ENCODE measurements around the gene DMGDH. TPM values are rescaled to one million over a fixed set of nuclear protein-coding genes. Genes with fewer than 3 reads are reported as not detected.
A peak's percentile ranks its signal among the peaks of the same experiment; 100 is the strongest.

The DMGDH gene
- total RNA-seq, 1 donor from 2014 or later = 0.32 TPM

- Mint-ChIP-seq H3K27me3 (ENCODE audit: insufficient read depth, low read depth) (no peaks in the 10 kb centered on the region), H3K27ac (no peak overlapping the region), H3K9me3 (no peaks in the 10 kb centered on the region), H3K4me3 (no peak overlapping the region), H3K36me3 (peaks cover 3% of the 10 kb centered on the region), H3K4me1 (no peaks in the 10 kb centered on the region)
- Histone ChIP-seq H3K9me3 (ENCODE audit: low read depth) (no peaks in the 10 kb centered on the region), H3K79me2 (ENCODE audit: low read depth) (peaks cover 6% of the 10 kb centered on the region), H4K20me1 (ENCODE audit: low read depth) (no peaks in the 10 kb centered on the region), H3K4me3 (no peak overlapping the region), H3K27me3 (no peaks in the 10 kb centered on the region), H3K27ac (no peak overlapping the region), H3K4me1 (peaks cover 15% of the 10 kb centered on the region), H3K4me2 (peak overlapping the region; percentile 45), H3F3A (ENCODE audit: low read depth) (no peaks in the 10 kb centered on the region), H3K36me3 (no peaks in the 10 kb centered on the region), H2AFZ (replicated peaks) (no peak overlapping the region), H3K9ac (no peak overlapping the region)
- no peak for TF ChIP-seq EZH2 (IDR thresholded peaks at IDR 0.05)
- TF ChIP-seq EZH2phosphoT487 (IDR thresholded peaks at IDR 0.05) = no peak
- TF ChIP-seq, protein P1, sequence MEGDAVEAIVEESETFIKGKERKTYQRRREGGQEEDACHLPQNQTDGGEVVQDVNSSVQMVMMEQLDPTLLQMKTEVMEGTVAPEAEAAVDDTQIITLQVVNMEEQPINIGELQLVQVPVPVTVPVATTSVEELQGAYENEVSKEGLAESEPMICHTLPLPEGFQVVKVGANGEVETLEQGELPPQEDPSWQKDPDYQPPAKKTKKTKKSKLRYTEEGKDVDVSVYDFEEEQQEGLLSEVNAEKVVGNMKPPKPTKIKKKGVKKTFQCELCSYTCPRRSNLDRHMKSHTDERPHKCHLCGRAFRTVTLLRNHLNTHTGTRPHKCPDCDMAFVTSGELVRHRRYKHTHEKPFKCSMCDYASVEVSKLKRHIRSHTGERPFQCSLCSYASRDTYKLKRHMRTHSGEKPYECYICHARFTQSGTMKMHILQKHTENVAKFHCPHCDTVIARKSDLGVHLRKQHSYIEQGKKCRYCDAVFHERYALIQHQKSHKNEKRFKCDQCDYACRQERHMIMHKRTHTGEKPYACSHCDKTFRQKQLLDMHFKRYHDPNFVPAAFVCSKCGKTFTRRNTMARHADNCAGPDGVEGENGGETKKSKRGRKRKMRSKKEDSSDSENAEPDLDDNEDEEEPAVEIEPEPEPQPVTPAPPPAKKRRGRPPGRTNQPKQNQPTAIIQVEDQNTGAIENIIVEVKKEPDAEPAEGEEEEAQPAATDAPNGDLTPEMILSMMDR (IDR thresholded peaks at IDR 0.05) = no peak
- DNase-seq (ENCODE audit: low spot score) = no peak
These were observed 95.5 kb downstream of the DMGDH start for GRCh38 chr5:78974011-78974410.

DNA sequence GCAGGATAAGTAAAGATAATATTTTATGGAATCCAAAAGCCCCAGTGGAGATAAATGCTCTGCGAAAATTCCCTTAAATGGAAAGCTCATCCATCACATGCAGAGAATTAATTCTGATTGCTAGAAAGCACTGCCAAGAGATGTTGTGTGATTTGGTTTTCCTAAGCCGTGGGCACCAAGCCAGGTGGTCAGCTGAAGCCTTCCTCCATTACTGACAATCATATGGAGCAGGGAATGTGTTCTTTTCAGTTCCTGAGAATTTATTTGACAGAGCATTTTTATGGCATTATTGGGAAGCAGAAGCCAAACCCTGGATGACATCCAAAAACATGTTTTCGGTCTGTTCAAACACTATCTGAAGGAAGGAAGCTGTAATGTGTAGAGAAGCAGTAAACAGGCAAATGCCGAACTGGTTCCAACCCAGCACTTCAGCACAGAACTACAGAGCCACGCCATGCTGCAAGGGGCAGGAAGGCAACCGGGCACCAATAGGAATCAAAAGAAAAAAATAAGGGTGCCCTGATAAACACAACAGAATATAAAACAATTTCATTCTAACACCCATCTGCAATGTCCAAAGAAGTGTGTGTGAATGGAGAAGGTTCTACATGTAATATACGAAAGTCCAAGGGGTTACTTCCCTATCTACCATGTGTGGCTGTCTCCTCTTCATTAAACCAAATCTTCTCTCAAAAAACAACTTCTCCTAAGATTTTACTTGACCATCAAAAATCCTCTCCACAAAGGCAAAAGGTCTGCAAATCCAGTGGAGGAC is 96.6 kb downstream of the DMGDH start:
- Mint-ChIP-seq H3K9me3 (no peaks in the 10 kb centered on the region), H3K4me3 (no peak overlapping the region), H3K4me1 (no peaks in the 10 kb centered on the region), H3K36me3 (peaks cover 3% of the 10 kb centered on the region), H3K27me3 (ENCODE audit: insufficient read depth, low read depth) (no peaks in the 10 kb centered on the region), H3K27ac (no peak overlapping the region)
- Histone ChIP-seq H4K20me1 (ENCODE audit: low read depth) (no peaks in the 10 kb centered on the region), H3K79me2 (ENCODE audit: low read depth) (peaks cover 6% of the 10 kb centered on the region), H3F3A (ENCODE audit: low read depth) (no peaks in the 10 kb centered on the region), H3K4me2 (no peak overlapping the region), H3K9ac (no peak overlapping the region), H2AFZ (replicated peaks) (no peak overlapping the region), H3K9me3 (ENCODE audit: low read depth) (no peaks in the 10 kb centered on the region), H3K4me1 (peaks cover 15% of the 10 kb centered on the region), H3K36me3 (no peaks in the 10 kb centered on the region), H3K27me3 (no peaks in the 10 kb centered on the region), H3K4me3 (no peak overlapping the region), H3K27ac (no peak overlapping the region)
- TF ChIP-seq EZH2 (IDR thresholded peaks at IDR 0.05) = no peak
- no peak for TF ChIP-seq EZH2phosphoT487 (IDR thresholded peaks at IDR 0.05)
- TF ChIP-seq, protein P1 (IDR thresholded peaks at IDR 0.05) = no peak
- DNase-seq (ENCODE audit: low spot score) = no peak

- H3K79me2 ChIP-seq (ENCODE audit: low read depth) = peaks cover 6% of the 10 kb centered on the region
- H3K27ac ChIP-seq = no peak overlapping the region
- no peak overlapping the region for H2AFZ ChIP-seq (replicated peaks)
- no peaks in the 10 kb centered on the region for H3K36me3 ChIP-seq
- TF ChIP-seq EZH2phosphoT487 (IDR thresholded peaks at IDR 0.05) = no peak
- TF ChIP-seq EZH2 (IDR thresholded peaks at IDR 0.05) = no peak
- TF ChIP-seq, protein P1 (IDR thresholded peaks at IDR 0.05) = no peak
- H3F3A ChIP-seq (ENCODE audit: low read depth) = no peaks in the 10 kb centered on the region
- Mint-ChIP-seq H3K4me1 (no peaks in the 10 kb centered on the region), H3K9me3 (no peaks in the 10 kb centered on the region), H3K4me3 (no peak overlapping the region), H3K36me3 (peaks cover 2% of the 10 kb centered on the region), H3K27ac (no peak overlapping the region), H3K27me3 (ENCODE audit: insufficient read depth, low read depth) (no peaks in the 10 kb centered on the region)
- DNase-seq (ENCODE audit: low spot score) = no peak
- peaks cover 15% of the 10 kb centered on the region for H3K4me1 ChIP-seq
- no peak overlapping the region for H3K4me3 ChIP-seq
- no peaks in the 10 kb centered on the region for H4K20me1 ChIP-seq (ENCODE audit: low read depth)
- H3K4me2 ChIP-seq = no peak overlapping the region
- no peak overlapping the region for H3K9ac ChIP-seq
- H3K9me3 ChIP-seq (ENCODE audit: low read depth) = no peaks in the 10 kb centered on the region
- H3K27me3 ChIP-seq = no peaks in the 10 kb centered on the region
These were observed 97.5 kb downstream of the DMGDH start for GRCh38 chr5:78971998-78972397.

Measured in neural progenitor cell (in vitro differentiated cells).